HEK293 (cell line): ENCODE data around the gene SLC35G6.
A peak's percentile ranks its signal among the peaks of the same experiment; 100 is the strongest.

ENCODE experiments used
- GLIS1 ChIP-seq: fragments of 450-650 bp; formaldehyde crosslinking; IDR thresholded peaks from 2 replicates; pipeline ENCODE4 v1.5.1; 2016; ENCODE audit warnings: missing biosample characterization, missing genetic modification characterization
- SETDB1 ChIP-seq: IDR thresholded peaks from one replicate; pipeline ENCODE4 v1.6.1; 2017; ENCODE audit warnings: mild to moderate bottlenecking, low read length, moderate library complexity, mixed read lengths; ENCODE audit not compliant: insufficient read length
- SP7 ChIP-seq: fragments of 450-650 bp; formaldehyde crosslinking; IDR thresholded peaks from 2 replicates; pipeline ENCODE4 v1.5.1; 2016; ENCODE audit warnings: missing biosample characterization, missing genetic modification characterization
- WT1 ChIP-seq: fragments of 450-650 bp; formaldehyde crosslinking; IDR thresholded peaks from 2 replicates; pipeline ENCODE4 v1.5.1; 2016; ENCODE audit warnings: missing biosample characterization, missing genetic modification characterization
- ZBTB8A ChIP-seq: fragments of 450-650 bp; formaldehyde crosslinking; IDR thresholded peaks from 2 replicates; pipeline ENCODE4 v1.5.1; 2016; ENCODE audit warnings: missing biosample characterization, missing genetic modification characterization
- ZEB2 ChIP-seq: fragments of 450-650 bp; formaldehyde crosslinking; IDR thresholded peaks from 2 replicates; pipeline ENCODE4 v1.5.1; 2016; ENCODE audit warnings: missing biosample characterization, missing genetic modification characterization
- ZNF132 ChIP-seq: fragments of 450-650 bp; formaldehyde crosslinking; IDR thresholded peaks from 2 replicates; pipeline ENCODE4 v1.5.1; 2017; ENCODE audit warnings: missing biosample characterization, missing genetic modification characterization, borderline replicate concordance
- ZNF157 ChIP-seq: fragments of 450-650 bp; formaldehyde crosslinking; IDR thresholded peaks from 2 replicates; pipeline ENCODE4 v1.5.1; 2016; ENCODE audit warnings: missing biosample characterization, missing genetic modification characterization
- ZNF211 ChIP-seq: fragments of 450-650 bp; formaldehyde crosslinking; IDR thresholded peaks from 2 replicates; pipeline ENCODE4 v1.5.1; 2016; ENCODE audit warnings: low read depth, missing biosample characterization, missing genetic modification characterization
- ZNF214 ChIP-seq: fragments of 450-650 bp; formaldehyde crosslinking; IDR thresholded peaks from 2 replicates; pipeline ENCODE4 v1.5.1; 2017; ENCODE audit warnings: missing biosample characterization, mild to moderate bottlenecking, missing genetic modification characterization, borderline replicate concordance
- ZNF394 ChIP-seq: fragments of 450-650 bp; formaldehyde crosslinking; IDR thresholded peaks from 2 replicates; pipeline ENCODE4 v1.5.1; 2016; ENCODE audit warnings: missing biosample characterization, missing genetic modification characterization, mild to moderate bottlenecking, moderate library complexity, borderline replicate concordance
- ZNF426 ChIP-seq: fragments of 450-650 bp; formaldehyde crosslinking; IDR thresholded peaks from 2 replicates; pipeline ENCODE4 v1.5.1; 2017; ENCODE audit warnings: missing biosample characterization, missing genetic modification characterization, mild to moderate bottlenecking, inconsistent platforms, moderate library complexity
- ZNF596 ChIP-seq: fragments of 450-650 bp; IDR thresholded peaks from 2 replicates; pipeline ENCODE4 v1.5.0; 2018; ENCODE audit warnings: missing biosample characterization, mild to moderate bottlenecking, missing genetic modification characterization, moderate library complexity
- ZNF707 ChIP-seq: fragments of 450-650 bp; formaldehyde crosslinking; IDR thresholded peaks from 2 replicates; pipeline ENCODE4 v1.5.1; 2016; ENCODE audit warnings: missing biosample characterization, missing genetic modification characterization
- ZNF747 ChIP-seq: fragments of 450-650 bp; formaldehyde crosslinking; IDR thresholded peaks from 2 replicates; pipeline ENCODE4 v1.5.1; 2016; ENCODE audit warnings: missing biosample characterization, missing genetic modification characterization
- ZNF785 ChIP-seq: fragments of 450-650 bp; formaldehyde crosslinking; IDR thresholded peaks from 2 replicates; pipeline ENCODE4 v1.5.1; 2016; ENCODE audit warnings: missing biosample characterization, missing genetic modification characterization
- TF ChIP-seq, protein P1 (sequence below): fragments of 450-650 bp; formaldehyde crosslinking; IDR thresholded peaks from 2 replicates; pipeline ENCODE4 v1.5.1; 2016; ENCODE audit warnings: missing biosample characterization, missing genetic modification characterization
- TF ChIP-seq, protein P2 (sequence below): fragments of 450-650 bp; formaldehyde crosslinking; IDR thresholded peaks from 2 replicates; pipeline ENCODE4 v1.5.1; 2017; ENCODE audit warnings: missing biosample characterization, missing genetic modification characterization
- TF ChIP-seq, protein P3 (sequence below): IDR thresholded peaks from 2 replicates; pipeline ENCODE4 v1.6.1; 2011; ENCODE audit warnings: mild to moderate bottlenecking, low read depth, low read length, borderline replicate concordance
- TF ChIP-seq, protein P4 (sequence below): fragments of 450-650 bp; formaldehyde crosslinking; IDR thresholded peaks from 2 replicates; pipeline ENCODE4 v1.5.1; 2016; ENCODE audit warnings: missing biosample characterization, missing genetic modification characterization
- TF ChIP-seq, protein P5 (sequence below): fragments of 450-650 bp; formaldehyde crosslinking; IDR thresholded peaks from 2 replicates; pipeline ENCODE4 v1.5.1; 2016; ENCODE audit warnings: missing biosample characterization, missing genetic modification characterization, borderline replicate concordance
- TF ChIP-seq, protein P6 (sequence below): fragments of 450-650 bp; formaldehyde crosslinking; IDR thresholded peaks from 2 replicates; pipeline ENCODE4 v1.5.1; 2017; ENCODE audit warnings: missing biosample characterization, missing genetic modification characterization
- TF ChIP-seq, protein P7 (sequence below): fragments of 450-650 bp; formaldehyde crosslinking; conservative IDR thresholded peaks from 2 replicates; pipeline ENCODE4 v1.5.1; 2016; ENCODE audit warnings: low read depth, missing biosample characterization, missing genetic modification characterization

Gene SLC35G6

DNA sequence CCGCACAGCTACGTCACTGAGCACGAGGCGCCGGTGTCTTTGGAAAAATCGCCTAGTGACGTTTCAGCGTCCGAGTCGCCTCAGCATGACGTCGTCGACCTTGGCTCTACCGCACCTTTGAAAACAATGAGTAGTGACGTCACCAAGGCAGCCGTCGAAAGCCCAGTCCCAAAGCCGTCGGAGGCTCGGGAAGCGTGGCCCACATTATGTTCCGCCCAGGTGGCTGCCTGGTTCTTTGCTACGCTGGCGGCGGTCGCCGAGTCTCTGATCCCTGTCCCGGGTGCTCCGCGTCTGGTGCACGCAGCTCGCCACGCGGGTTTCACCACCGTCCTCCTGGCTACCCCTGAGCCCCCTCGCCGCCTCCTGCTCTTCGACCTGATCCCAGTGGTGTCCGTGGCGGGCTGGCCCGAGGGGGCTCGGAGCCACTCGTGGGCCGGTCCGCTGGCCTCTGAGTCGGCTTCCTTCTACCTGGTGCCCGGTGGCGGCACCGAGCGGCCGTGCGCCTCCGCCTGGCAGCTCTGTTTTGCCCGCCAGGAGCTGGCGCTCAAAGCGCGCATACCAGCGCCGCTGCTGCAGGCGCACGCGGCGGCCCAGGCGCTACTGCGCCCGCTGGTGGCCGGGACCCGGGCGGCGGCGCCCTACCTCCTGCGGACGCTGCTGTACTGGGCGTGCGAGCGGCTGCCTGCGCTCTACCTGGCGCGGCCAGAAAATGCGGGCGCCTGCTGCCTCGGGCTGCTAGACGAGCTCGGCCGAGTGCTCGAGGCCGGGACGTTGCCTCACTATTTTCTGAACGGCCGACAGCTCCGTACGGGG is 44.5 kb upstream of the SLC35G6 start (continued):
- no peak for TF ChIP-seq WT1 (tag by site-specific recombination)
- 0 out of 2 replicates have a peak, but pooled peaks have one; percentile 17 for TF ChIP-seq ZEB2
- no peak for TF ChIP-seq ZNF211 (tag by site-specific recombination)
- TF ChIP-seq, protein P1, sequence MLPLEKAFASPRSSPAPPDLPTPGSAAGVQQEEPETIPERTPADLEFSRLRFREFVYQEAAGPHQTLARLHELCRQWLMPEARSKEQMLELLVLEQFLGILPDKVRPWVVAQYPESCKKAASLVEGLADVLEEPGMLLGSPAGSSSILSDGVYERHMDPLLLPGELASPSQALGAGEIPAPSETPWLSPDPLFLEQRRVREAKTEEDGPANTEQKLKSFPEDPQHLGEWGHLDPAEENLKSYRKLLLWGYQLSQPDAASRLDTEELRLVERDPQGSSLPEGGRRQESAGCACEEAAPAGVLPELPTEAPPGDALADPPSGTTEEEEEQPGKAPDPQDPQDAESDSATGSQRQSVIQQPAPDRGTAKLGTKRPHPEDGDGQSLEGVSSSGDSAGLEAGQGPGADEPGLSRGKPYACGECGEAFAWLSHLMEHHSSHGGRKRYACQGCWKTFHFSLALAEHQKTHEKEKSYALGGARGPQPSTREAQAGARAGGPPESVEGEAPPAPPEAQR, result no peak
- TF ChIP-seq, protein P2, sequence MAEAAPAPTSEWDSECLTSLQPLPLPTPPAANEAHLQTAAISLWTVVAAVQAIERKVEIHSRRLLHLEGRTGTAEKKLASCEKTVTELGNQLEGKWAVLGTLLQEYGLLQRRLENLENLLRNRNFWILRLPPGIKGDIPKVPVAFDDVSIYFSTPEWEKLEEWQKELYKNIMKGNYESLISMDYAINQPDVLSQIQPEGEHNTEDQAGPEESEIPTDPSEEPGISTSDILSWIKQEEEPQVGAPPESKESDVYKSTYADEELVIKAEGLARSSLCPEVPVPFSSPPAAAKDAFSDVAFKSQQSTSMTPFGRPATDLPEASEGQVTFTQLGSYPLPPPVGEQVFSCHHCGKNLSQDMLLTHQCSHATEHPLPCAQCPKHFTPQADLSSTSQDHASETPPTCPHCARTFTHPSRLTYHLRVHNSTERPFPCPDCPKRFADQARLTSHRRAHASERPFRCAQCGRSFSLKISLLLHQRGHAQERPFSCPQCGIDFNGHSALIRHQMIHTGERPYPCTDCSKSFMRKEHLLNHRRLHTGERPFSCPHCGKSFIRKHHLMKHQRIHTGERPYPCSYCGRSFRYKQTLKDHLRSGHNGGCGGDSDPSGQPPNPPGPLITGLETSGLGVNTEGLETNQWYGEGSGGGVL, result no peak
- peak; percentile 38; the same call in 1 of the 2 replicates for TF ChIP-seq GLIS1 (tag by site-specific recombination)
- TF ChIP-seq, protein P3, sequence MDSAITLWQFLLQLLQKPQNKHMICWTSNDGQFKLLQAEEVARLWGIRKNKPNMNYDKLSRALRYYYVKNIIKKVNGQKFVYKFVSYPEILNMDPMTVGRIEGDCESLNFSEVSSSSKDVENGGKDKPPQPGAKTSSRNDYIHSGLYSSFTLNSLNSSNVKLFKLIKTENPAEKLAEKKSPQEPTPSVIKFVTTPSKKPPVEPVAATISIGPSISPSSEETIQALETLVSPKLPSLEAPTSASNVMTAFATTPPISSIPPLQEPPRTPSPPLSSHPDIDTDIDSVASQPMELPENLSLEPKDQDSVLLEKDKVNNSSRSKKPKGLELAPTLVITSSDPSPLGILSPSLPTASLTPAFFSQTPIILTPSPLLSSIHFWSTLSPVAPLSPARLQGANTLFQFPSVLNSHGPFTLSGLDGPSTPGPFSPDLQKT, result no peak
- TF ChIP-seq ZNF426, result no peak
- TF ChIP-seq, protein P4, sequence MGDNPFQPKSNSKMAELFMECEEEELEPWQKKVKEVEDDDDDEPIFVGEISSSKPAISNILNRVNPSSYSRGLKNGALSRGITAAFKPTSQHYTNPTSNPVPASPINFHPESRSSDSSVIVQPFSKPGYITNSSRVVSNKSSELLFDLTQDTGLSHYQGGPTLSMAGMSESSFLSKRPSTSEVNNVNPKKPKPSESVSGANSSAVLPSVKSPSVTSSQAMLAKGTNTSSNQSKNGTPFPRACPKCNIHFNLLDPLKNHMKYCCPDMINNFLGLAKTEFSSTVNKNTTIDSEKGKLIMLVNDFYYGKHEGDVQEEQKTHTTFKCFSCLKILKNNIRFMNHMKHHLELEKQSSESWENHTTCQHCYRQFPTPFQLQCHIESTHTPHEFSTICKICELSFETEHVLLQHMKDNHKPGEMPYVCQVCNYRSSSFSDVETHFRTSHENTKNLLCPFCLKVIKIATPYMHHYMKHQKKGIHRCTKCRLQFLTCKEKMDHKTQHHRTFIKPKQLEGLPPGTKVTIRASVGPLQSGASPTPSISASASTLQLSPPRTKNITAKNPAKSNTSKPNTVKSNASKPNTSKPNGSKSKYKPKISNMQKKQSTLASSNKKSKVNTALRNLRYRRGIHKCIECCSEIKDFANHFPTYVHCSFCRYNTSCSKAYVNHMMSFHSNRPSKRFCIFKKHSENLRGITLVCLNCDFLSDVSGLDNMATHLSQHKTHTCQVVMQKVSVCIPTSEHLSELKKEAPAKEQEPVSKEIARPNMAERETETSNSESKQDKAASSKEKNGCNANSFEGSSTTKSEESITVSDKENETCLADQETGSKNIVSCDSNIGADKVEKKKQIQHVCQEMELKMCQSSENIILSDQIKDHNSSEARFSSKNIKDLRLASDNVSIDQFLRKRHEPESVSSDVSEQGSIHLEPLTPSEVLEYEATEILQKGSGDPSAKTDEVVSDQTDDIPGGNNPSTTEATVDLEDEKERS (tag by site-specific recombination), result no peak
- no peak for TF ChIP-seq ZNF132 (tag by site-specific recombination)
- peak; percentile 97 for TF ChIP-seq ZBTB8A
- TF ChIP-seq, protein P5, sequence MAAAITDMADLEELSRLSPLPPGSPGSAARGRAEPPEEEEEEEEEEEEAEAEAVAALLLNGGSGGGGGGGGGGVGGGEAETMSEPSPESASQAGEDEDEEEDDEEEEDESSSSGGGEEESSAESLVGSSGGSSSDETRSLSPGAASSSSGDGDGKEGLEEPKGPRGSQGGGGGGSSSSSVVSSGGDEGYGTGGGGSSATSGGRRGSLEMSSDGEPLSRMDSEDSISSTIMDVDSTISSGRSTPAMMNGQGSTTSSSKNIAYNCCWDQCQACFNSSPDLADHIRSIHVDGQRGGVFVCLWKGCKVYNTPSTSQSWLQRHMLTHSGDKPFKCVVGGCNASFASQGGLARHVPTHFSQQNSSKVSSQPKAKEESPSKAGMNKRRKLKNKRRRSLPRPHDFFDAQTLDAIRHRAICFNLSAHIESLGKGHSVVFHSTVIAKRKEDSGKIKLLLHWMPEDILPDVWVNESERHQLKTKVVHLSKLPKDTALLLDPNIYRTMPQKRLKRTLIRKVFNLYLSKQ (tag by site-specific recombination), result no peak
- TF ChIP-seq ZNF707, result no peak
- TF ChIP-seq ZNF157 (tag by site-specific recombination), result no peak
- no peak for TF ChIP-seq ZNF214 (tag by site-specific recombination)
- no peak for TF ChIP-seq ZNF394 (tag by site-specific recombination)
- TF ChIP-seq ZNF596, result no peak
- no peak for TF ChIP-seq SP7 (tag by site-specific recombination)
- TF ChIP-seq SETDB1, result no peak
- TF ChIP-seq, protein P6, sequence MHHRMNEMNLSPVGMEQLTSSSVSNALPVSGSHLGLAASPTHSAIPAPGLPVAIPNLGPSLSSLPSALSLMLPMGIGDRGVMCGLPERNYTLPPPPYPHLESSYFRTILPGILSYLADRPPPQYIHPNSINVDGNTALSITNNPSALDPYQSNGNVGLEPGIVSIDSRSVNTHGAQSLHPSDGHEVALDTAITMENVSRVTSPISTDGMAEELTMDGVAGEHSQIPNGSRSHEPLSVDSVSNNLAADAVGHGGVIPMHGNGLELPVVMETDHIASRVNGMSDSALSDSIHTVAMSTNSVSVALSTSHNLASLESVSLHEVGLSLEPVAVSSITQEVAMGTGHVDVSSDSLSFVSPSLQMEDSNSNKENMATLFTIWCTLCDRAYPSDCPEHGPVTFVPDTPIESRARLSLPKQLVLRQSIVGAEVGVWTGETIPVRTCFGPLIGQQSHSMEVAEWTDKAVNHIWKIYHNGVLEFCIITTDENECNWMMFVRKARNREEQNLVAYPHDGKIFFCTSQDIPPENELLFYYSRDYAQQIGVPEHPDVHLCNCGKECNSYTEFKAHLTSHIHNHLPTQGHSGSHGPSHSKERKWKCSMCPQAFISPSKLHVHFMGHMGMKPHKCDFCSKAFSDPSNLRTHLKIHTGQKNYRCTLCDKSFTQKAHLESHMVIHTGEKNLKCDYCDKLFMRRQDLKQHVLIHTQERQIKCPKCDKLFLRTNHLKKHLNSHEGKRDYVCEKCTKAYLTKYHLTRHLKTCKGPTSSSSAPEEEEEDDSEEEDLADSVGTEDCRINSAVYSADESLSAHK (tag by site-specific recombination), result no peak
- TF ChIP-seq ZNF747, result no peak
- TF ChIP-seq, protein P7, sequence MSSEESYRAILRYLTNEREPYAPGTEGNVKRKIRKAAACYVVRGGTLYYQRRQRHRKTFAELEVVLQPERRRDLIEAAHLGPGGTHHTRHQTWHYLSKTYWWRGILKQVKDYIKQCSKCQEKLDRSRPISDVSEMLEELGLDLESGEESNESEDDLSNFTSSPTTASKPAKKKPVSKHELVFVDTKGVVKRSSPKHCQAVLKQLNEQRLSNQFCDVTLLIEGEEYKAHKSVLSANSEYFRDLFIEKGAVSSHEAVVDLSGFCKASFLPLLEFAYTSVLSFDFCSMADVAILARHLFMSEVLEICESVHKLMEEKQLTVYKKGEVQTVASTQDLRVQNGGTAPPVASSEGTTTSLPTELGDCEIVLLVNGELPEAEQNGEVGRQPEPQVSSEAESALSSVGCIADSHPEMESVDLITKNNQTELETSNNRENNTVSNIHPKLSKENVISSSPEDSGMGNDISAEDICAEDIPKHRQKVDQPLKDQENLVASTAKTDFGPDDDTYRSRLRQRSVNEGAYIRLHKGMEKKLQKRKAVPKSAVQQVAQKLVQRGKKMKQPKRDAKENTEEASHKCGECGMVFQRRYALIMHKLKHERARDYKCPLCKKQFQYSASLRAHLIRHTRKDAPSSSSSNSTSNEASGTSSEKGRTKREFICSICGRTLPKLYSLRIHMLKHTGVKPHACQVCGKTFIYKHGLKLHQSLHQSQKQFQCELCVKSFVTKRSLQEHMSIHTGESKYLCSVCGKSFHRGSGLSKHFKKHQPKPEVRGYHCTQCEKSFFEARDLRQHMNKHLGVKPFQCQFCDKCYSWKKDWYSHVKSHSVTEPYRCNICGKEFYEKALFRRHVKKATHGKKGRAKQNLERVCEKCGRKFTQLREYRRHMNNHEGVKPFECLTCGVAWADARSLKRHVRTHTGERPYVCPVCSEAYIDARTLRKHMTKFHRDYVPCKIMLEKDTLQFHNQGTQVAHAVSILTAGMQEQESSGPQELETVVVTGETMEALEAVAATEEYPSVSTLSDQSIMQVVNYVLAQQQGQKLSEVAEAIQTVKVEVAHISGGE (tag by site-specific recombination), result no peak
- no peak for TF ChIP-seq ZNF785
